Uterus (tissue), 4 donors: Measurements from ENCODE around the gene MRPL52. TPM values are rescaled to one million over a fixed set of nuclear protein-coding genes. Genes with fewer than 3 reads are reported as not detected.

Source experiments
- DNase-seq, 2 donors: peaks; one replicate each; pipeline ENCODE4 v3.0.0-alpha.2; 2019 to 2020
- H3K27ac ChIP-seq, 2 donors: fragments of 200-600 bp; sonication (generic); 1 replicate in 1 of 2; 2 replicates in 1 of 2; pipeline ENCODE4 v1.5.1; 2016 to 2018
- H3K27me3 ChIP-seq, 2 donors: fragments of 200-600 bp; sonication (generic); one replicate each; pipeline ENCODE4 v1.5.1; 2018 to 2019; ENCODE audit warnings: control low read depth in 1 of 2
- H3K36me3 ChIP-seq, 2 donors: fragments of 200-600 bp; sonication (generic); one replicate each; pipeline ENCODE4 v1.5.1; 2019; ENCODE audit warnings: control low read depth in 1 of 2
- H3K4me1 ChIP-seq, 2 donors: fragments of 200-600 bp; sonication (generic); one replicate each; pipeline ENCODE4 v1.5.1; 2018 to 2019; ENCODE audit warnings: control low read depth in 1 of 2
- H3K4me3 ChIP-seq, 2 donors: fragments of 200-600 bp; sonication (generic); 1 replicate in 1 of 2; 2 replicates in 1 of 2; pipeline ENCODE4 v1.5.1; 2018 to 2019; ENCODE audit warnings: mild to moderate bottlenecking in 1 of 2
- H3K9me3 ChIP-seq, 2 donors: fragments of 200-600 bp; sonication (generic); one replicate each; pipeline ENCODE4 v1.5.1; 2019; ENCODE audit warnings: control low read depth in 1 of 2
- POLR2A ChIP-seq, 2 donors: fragments of 450-650 bp; IDR thresholded peaks; one replicate each; pipeline ENCODE4 v1.6.1; 2016; ENCODE audit warnings: antibody characterized with exemption in 2 of 2, mild to moderate bottlenecking in 1 of 2, moderate library complexity in 1 of 2
- intact Hi-C: fragments of 100-400 bp; cut with DNase I; formaldehyde crosslinking; loops from one replicate; pipeline ENCODE4 v1.15.1; 2023; ENCODE audit warnings: low total_unique reads
- total RNA-seq, 4 donors: library from RNA; depleted of rRNA in 3 of 4; stranded (reverse); fragments of >200 nt in 3 of 4; gene quantifications; one replicate each; pipeline versions ENCODE4 v1.1.0 to v1.2.4, GENCODE V29; 2014 to 2023
- TF ChIP-seq, protein P1 (sequence below), 4 experiments: fragments of 200-600 bp in 2 of 4; fragments of 450-650 bp in 2 of 4; sonication (generic) in 2 of 4; IDR thresholded peaks; one replicate each; pipeline ENCODE4 v1.5.1; 2016 to 2019; ENCODE audit warnings: antibody characterized with exemption in 4 of 4, mild to moderate bottlenecking in 2 of 4, moderate library complexity in 1 of 4
- donor health status: DM: yes; HTN: yes; CAD: no.

Gene MRPL52
- total RNA-seq, 4 donors from 2014 or later: 14.3 to 255 (median 35.3) TPM

GRCh38 chr14:22865424-22866405 lies 36.0 kb downstream of the MRPL52 start:
- Histone ChIP-seq H3K27ac (no peak overlapping the region), H3K4me1 (peaks cover 4% of the 10 kb centered on the region in 2 donors), H3K36me3 (no peaks in the 10 kb centered on the region), H3K4me3 (no peak overlapping the region), H3K27me3 (no peaks in the 10 kb centered on the region), H3K9me3 (no peaks in the 10 kb centered on the region)
- intact Hi-C loops: no loop called here
- TF ChIP-seq, protein P1, sequence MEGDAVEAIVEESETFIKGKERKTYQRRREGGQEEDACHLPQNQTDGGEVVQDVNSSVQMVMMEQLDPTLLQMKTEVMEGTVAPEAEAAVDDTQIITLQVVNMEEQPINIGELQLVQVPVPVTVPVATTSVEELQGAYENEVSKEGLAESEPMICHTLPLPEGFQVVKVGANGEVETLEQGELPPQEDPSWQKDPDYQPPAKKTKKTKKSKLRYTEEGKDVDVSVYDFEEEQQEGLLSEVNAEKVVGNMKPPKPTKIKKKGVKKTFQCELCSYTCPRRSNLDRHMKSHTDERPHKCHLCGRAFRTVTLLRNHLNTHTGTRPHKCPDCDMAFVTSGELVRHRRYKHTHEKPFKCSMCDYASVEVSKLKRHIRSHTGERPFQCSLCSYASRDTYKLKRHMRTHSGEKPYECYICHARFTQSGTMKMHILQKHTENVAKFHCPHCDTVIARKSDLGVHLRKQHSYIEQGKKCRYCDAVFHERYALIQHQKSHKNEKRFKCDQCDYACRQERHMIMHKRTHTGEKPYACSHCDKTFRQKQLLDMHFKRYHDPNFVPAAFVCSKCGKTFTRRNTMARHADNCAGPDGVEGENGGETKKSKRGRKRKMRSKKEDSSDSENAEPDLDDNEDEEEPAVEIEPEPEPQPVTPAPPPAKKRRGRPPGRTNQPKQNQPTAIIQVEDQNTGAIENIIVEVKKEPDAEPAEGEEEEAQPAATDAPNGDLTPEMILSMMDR (IDR thresholded peaks at IDR 0.05): no peak
- TF ChIP-seq POLR2A (IDR thresholded peaks at IDR 0.05): no peak
- no peak for DNase-seq

DNA sequence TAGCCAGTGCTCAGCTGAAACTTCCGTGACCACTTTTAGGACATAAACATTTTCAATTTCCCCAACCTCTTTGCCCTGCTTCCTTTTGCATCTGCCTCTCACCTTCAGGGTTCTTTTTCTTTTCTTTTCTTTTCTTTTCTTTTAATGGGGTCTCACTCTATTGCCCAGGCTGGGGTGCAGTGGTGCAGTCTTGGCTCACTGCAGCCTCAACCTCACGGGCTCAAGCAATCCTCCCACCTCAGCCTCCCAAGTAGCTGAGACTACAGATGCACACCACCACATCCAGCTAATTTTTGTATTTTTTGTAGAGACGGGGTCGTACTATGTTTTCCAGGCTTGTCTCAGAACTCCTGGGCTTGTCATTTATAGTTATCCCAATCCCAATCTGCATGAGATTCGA lies 37.2 kb downstream of the MRPL52 start:
- Histone ChIP-seq H3K27me3 (no peaks in the 10 kb centered on the region), H3K4me1 (peaks cover 4% of the 10 kb centered on the region in 2 donors), H3K4me3 (no peak overlapping the region), H3K27ac (no peak overlapping the region), H3K36me3 (no peaks in the 10 kb centered on the region), H3K9me3 (no peaks in the 10 kb centered on the region)
- TF ChIP-seq POLR2A (IDR thresholded peaks at IDR 0.05): no peak
- TF ChIP-seq, protein P1 (IDR thresholded peaks at IDR 0.05): no peak
- no peak for DNase-seq
- intact Hi-C loops: no loop called here

DNA sequence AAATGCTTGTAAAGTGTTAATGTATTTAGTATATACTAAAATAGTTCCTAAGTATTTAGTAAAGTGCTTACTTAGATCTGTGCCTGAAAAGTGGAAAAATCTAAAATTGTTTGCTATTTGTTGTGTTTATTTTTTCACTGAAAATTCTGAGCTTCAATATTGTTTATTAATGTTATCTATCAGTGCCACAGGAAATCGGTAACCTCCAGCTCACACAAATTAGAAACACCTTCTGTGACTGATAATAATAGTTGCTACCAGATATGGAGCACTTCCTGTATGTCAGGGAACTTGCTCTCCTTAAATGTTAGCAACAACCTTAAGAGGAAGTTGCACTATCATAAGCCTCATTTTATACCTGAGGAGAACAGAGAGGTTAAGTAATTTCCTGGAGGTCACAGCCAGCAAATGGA lies 41.1 kb downstream of the MRPL52 start:
- intact Hi-C loops: no loop called here
- H3K4me3 ChIP-seq: peak overlapping the region; percentile 74 to 86
- no peaks in the 10 kb centered on the region for H3K9me3 ChIP-seq
- TF ChIP-seq POLR2A (IDR thresholded peaks at IDR 0.05): no peak
- TF ChIP-seq, protein P1 (IDR thresholded peaks at IDR 0.05): no peak
- H3K4me1 ChIP-seq: peaks cover 4% of the 10 kb centered on the region in 2 donors
- H3K27me3 ChIP-seq: no peaks in the 10 kb centered on the region
- H3K36me3 ChIP-seq: no peaks in the 10 kb centered on the region
- peak overlapping the region; percentile 97 to 100 for H3K27ac ChIP-seq
- no peak for DNase-seq

DNA sequence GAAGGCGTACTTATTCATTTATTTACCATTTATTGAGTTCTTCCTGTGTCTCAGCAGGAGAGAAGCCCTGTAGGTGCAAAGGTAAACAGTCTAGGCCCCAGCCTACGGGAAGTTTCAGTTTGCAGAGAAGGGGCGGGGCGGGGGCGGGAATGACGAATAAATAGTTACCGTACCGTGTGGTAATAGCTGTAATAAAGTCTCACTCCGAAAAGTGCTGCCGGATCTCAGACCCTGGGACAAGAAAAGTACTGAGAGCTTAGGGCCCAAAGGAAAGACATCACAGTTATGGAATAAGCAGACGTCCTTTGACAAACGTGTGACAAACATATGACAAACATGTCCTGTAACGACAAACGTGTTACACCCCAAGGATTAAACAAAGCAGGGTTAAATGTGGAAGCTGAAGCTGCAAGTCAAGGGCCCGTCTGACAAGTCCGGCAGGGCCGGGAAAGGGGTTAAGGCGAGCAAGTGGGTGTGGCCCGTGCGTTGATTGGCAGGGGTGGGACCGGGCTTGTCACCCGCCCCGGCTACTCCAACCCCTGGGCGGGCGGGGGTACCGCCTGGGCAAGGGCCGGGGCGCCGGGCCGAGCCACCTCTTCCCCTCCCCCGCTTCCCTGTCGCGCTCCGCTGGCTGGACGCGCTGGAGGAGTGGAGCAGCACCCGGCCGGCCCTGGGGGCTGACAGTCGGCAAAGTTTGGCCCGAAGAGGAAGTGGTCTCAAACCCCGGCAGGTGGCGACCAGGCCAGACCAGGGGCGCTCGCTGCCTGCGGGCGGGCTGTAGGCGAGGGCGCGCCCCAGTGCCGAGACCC lies 41.7 kb downstream of the MRPL52 start, which contains the start of gene LRP10:
TSS of gene LRP10 (plus strand) at position 517 of the 809 bp plus-strand sequence. CDS start 564 bp downstream, outside the sequence.
- DNase-seq: peak; percentile 90 to 93
- TF ChIP-seq, protein P1 (IDR thresholded peaks at IDR 0.05): peak in 2 of 4 experiments; percentile 4 to 23
- TF ChIP-seq POLR2A (IDR thresholded peaks at IDR 0.05): peak; percentile 83 to 89
- no peaks in the 10 kb centered on the region for H3K9me3 ChIP-seq
- H3K27ac ChIP-seq: peak within 1 kb of the TSS; percentile 97 to 100
- no peaks in the 10 kb centered on the region for H3K27me3 ChIP-seq
- peaks cover 4% of the 10 kb centered on the region in 2 donors for H3K4me1 ChIP-seq
- intact Hi-C loops: no loop called here
- peak within 1 kb of the TSS; percentile 74 to 86 for H3K4me3 ChIP-seq
- no peaks in the 10 kb centered on the region for H3K36me3 ChIP-seq
